Hematopoietic multipotent progenitor cell treated with erythropoietin and hydrocortisone succinate and interleukin-3 and kit ligand, for 4 days (in vitro differentiated cells): ENCODE data around the gene SAMD10.
"Not testable (repeated sequence)": the region's sequence is repeated elsewhere in the genome, so short reads cannot be mapped to it uniquely, and the experiment has no call there.

ENCODE experiments used
- DNase-seq: peaks from one replicate; pipeline ENCODE4 v3.0.0-alpha.2; 2015

Gene SAMD10

GRCh38 chr20:63940071-63940471 is 39.4 kb downstream of the SAMD10 start:
- DNase-seq, result no peak

DNA sequence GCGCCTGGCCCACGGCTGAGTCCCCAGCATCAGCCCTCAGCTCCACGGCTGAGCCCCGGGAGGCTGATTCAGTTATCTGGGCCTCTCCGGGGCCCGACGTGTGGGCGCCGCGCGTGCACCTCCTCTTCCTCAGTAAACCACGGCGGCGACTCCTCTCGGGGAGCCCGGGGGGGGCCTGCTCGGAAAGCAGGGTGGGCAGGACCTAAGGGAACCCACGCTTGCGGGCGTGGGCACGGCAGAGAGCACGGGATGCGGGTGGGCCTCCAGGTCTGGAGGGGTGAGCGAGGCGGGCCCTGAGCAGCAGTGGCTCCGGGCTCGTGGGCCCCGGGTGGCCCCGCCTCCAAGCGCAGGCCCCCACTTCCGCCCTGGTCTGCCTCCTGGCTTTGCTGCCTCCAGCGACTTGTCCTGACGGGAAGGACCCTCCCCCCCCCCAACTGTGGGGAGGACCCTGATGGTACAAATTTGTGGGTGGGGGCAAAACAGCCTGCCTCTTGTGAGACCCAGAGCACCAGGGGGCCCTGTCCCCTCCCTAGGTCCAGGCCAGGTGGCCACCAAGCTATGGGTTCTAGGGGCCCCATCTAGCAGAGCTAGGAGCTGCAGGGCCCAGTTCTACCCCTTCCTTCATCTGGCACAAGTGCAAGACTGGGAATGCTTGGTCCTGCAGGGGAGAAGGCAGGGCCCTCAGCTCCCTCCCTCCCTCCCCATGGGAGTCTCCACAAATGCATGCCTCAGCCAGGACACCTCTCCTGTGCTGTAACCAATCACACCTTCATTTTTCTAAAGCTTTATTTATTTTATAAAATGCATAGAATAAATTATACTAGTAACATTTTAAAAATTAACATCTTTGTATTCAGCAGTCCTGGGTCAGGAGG is 40.1 kb downstream of the SAMD10 start:
- DNase-seq, result peak; percentile 26

GRCh38 chr20:63937596-63937995 is 41.8 kb downstream of the SAMD10 start:
- DNase-seq, result no peak

DNA sequence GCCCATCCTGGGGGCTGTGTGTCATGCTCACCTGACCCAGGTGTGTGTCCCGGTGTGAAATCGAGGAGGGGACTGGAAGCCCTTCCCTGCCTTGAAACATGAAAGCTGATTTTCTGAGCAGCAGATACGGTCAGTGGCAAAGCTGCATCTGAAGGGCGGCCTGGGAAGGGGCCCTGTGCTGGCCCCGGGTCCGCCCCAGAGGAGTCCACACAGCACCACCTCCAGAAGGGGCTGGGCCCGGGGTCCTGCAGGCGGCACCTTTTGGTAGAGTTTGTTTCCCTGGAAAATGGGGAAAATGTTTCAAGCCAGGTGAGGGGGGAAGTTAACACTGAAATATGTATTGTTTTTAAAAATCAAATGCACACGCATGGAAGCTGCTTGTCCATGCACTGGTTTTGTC is 44.0 kb downstream of the SAMD10 start:
- DNase-seq, result no peak

- peak; percentile 41 for DNase-seq
These were observed 45.0 kb downstream of the SAMD10 start for GRCh38 chr20:63934271-63935068.

- no peak for DNase-seq
These were observed 45.8 kb downstream of the SAMD10 start for GRCh38 chr20:63933646-63934045.

DNA sequence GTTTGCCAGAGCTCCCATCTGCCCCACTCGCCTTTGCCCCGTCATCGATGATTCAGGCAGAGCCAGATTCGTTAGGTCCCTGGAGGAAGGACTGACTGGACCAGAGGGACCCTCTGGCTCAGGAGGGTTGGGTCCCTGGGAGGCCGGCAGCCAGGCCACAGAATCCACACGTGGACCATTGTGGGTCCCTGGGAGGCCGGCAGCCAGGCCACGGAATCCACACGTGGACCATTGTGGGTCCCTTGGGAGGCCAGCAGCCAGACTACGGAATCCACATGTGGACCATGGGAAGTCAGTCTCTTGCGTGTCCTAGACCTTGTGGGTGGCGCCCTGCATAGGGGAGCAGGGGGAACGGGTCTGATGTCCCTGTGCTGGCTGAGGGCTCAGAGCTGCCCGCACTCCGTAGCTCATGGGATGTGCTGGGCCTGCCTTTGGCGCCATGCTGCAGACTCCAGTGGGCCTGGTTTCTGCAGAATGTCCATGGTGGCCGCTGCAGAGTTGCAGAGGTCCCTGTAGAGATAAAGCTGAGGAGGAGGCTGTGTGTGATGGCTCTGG is 46.8 kb downstream of the SAMD10 start:
- DNase-seq, result no peak

- no peak for DNase-seq
These were observed 47.7 kb downstream of the SAMD10 start for GRCh38 chr20:63931735-63932134.

DNA sequence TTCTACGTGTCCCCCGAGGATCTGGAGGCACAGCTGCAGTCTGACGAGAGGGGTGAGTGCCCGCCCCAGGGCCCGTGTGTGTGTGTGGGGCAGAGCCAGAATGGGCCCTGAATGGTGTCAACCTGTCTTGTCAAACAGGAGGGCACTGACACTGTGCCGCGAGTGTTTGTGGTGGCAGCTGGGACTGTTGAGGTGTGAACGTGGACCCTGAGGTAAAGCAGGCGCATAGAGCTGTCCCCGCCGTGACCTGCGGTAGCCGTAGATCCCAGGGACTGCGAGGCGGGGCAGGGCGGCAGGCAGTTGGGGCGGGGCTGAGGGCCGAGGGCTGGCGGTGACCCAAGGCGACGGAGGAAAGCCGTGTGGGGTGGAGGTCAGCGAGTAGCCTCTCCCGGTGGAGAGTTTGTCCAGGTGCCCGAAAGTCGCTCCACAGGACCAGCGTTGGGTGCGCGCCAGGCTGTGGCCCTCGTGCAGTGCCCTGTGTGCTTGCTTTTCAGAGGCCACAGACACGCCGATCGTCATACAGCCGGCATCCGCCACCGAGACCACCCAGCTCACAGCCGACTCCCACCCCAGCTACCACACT is 48.4 kb downstream of the SAMD10 start:
- DNase-seq, result no peak

GRCh38 chr20:63929473-63929883 is 50.0 kb downstream of the SAMD10 start:
- not testable (repeated sequence) for DNase-seq

DNA sequence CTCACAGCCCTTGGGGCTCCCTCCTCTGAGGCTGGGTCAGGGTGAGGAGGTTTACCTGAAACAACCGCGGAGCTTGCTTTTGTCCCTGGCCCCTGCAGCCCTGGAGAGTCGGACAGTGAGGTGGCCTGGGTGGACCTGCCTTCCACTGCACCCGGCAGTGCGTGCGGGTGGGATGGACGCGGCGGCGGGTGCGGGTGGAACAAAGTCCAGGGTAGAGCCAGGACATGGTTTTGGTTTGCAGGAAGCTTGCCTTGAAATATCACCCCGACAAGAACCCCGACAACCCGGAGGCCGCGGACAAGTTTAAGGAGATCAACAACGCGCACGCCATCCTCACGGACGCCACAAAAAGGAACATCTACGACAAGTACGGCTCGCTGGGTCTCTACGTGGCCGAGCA is 50.4 kb downstream of the SAMD10 start:
- DNase-seq, result no peak

GRCh38 chr20:63926298-63926697 is 53.1 kb downstream of the SAMD10 start:
- DNase-seq, result no peak

DNA sequence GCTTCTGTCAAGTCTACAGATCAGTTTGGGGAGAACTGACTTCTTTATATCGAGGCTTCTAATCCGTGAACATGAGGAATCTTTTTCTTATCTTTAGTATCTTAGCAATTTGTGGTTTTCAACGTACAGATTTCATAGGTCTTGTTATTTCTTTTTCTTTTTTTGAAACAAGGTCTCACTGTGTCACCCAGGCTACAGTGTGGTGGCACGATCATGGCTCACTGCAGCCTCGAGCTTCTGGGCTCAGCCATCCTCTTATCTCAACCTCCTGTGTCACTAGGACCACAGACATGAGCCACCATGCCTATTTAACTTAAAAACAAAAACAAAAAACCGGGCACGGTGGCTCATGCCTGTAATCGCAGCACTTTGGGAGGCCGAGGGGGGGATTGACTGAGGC is 55.2 kb downstream of the SAMD10 start:
- DNase-seq, result peak; percentile 34
